Stimulated activated CD4-positive, alpha-beta T cell treated with anti-CD3 and anti-CD28 coated beads, TNF-alpha, amount 100 ng/mL, for 48 hours (primary cell): ENCODE measurements around the gene PDE6A.

ENCODE experiments used
- DNase-seq, 3 donors: peaks; one replicate each; pipeline ENCODE4 v3.0.0-alpha.2; 2020; ENCODE audit warnings: low read depth in 3 of 3

PDE6A gene

GRCh38 chr5:149944666-149945065 is at the start of gene PDE6A:
PDE6A (minus strand) TSS chr5:149944793; CDS start chr5:149944673, 120 bp downstream.
- DNase-seq: no peak

DNA sequence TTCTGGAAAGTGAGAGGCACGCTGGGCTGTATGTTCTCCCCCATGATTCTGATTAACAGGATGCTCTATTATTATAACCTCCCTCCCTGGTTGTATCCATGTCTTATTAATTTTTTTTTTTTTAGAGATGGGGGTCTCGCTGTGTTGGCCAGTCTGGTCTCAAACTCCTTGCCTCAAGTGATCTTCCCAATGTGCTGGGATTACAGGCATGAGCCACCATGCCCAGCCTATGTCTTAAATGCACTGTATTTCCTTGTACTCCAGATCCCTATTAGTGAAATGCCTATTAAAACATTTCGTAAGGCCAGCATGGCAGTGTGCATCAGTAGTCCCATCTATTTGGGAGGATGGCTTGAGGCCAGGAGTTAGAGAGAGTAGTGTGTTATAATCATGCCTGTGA is 48.9 kb upstream of the PDE6A start:
- no peak for DNase-seq

GRCh38 chr5:149990518-149991376 is 46.2 kb upstream of the PDE6A start:
- peak in 1 of 3 donors; percentile 52 for DNase-seq

DNA sequence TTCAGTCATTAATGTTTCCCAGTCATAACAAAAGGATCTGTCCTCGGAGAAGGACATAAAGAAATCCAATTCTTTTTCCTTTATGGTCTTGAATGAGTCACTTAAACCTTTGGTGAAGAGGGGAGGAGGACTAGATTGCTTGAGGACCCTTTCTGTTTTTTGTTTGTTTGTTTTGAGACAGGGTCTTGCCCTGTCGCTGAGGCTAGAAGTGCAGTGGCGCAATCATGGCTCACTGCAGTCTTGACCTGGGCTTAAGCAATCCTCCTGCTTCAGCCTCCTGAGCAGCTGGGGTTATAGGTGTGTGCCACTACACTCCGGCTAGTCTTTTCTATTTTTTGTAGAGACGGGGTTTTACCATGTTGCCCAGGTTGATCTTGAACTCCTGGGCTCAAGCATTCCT is 43.5 kb upstream of the PDE6A start:
- DNase-seq: no peak

DNA sequence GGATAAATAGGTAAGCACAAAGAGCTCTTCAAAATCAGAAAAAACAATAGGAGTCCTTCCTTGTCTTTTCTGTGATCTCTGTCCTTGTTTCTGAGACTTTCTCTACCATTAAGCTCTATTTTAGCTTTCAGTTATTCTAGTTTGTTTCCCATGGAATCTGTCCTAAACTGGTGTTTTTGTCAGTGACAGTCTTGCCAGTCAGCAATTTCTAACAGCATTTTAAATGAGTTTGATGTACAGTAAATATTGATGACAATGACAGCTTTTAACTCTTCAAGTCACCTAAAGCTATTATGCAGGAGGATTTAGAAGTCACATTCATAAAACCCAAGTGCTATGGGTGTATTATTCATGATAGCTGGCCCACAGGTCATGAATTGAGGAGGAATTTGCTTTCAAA is 37.9 kb upstream of the PDE6A start:
- no peak for DNase-seq

- DNase-seq: no peak
Measured at GRCh38 chr5:149981206-149981605, 36.6 kb upstream of the PDE6A start.

GRCh38 chr5:149979896-149980295 is 35.3 kb upstream of the PDE6A start:
- no peak for DNase-seq

- DNase-seq: no peak
Measured at GRCh38 chr5:149975409-149975808, 30.8 kb upstream of the PDE6A start.

DNA sequence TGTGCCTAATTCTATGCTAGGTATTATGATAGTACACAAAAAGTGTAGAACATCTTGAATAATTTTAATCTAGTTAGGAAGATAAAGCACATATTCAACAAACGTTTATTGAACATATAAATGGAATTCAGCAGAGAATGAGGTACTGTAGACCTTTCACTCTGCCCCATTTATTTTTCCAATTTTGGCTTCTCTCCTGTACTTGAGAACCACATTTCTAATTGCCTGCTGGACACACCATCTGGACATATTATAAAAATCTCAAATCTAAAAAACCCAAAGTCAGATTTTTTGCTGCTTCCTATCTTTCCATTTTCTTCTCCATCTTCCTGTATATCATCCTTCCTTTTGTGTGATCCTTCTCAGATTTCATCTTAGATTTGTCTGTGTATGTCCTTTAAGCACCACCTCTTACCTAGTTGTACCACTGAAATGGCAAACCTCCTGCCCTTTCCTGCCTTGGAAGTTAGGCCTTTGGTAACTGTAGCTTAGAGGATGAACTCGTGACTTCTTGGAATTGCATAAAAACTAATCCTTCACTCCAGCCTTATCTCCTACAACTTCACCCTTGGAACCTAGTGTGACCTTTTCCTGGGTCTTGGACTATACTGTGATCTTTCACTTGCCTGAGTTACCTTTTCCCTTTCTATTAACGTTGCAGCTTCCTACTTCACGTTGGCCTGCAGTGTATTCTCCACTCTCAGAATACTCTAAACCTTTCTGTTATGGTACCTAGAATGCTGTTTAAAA is 24.8 kb upstream of the PDE6A start:
- no peak for DNase-seq

DNA sequence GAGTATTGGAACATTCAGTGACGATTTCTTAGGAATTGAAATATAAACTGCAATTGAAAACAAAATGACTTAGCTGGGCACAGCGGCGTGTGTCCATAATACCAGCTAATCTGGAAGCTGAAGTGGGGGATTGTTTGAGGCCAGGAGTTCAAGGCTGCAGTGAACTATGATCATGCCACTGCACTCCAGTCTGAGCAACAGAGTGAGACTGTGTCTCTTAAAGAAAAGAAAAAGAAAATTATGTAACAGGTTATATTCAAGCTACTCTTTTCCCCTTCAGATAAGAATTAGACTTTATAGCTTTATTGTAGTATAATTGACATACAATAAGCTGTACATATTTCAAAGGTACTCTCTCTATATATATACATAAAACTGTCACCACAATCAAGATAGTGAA is 22.4 kb upstream of the PDE6A start:
- DNase-seq: no peak

DNA sequence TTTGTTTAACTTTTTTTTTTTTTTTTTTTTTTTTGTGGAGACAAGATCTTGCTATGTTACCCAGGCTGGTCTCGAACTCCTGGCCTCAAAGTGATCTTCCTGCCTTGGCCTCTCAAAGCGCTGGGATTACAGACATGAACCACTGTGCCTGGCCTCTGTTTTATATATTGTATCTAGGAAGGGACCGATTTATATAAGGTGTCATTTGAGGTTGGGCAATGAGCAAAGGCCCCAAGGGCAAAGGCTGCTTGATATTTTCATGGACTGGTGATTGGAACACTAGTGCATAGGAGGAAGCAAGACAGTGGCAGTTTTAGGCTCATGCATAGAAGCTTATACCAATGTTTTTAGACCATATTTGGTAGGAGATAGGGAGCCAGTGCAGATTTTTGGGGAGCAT is 19.1 kb upstream of the PDE6A start:
- DNase-seq: no peak

DNA sequence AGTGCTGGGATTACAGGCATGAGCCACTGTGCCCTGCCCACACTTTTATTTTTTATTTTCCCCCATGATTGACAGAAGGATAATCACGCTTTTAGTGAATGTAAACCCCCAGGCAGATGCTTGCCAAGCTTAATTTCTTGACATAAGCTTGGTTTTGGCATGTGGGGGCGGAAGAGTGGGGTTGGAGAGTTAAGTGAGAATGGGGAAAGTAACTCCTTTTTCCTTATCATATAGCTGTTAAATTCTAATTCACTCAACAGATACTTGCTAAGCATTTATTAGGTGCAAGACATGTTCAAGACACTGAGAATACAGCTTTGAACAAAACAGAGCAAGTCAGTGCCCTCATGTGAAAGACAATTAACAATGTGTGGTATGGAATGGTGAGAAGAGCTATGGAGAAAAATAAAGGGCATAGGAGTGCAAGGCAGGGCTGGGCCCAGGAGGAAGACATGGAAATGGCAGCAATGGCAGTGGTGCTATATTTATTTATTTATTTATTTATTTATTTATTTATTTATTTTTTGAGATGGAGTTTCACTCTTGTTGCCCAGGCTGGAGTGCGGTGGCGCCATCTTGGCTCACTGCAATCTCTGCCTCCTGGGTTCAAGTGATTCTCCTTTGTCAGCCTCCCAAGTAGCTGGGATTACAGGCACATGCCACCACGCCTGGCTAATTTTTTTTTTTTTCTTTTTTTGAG is 18.2 kb upstream of the PDE6A start:
- no peak for DNase-seq

GRCh38 chr5:149961957-149962409 is 17.4 kb upstream of the PDE6A start:
- DNase-seq: no peak

DNA sequence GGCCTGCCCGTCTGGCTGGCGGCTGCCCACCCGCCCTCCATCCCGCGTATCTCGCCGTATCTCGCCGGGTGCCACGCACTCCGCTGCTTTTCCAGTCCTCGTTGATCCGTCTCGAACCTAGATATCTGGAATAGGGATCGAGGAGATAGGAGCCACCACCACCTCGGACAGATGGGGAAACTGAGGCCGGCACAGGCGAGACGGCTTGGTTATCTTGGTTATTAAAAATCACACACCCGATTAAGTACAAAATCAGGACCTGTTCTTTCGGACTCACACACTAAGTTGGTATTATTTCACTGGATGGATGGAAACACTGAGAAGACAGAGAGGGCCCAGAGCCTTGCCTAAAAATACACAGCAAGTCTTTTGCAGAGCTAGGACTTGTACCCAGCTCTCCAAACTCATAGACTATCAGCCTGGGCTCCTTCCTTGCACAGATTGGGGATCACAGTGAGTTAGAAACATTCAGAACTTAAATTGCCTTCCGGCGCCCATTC is 16.6 kb upstream of the PDE6A start:
- no peak for DNase-seq

- peak; percentile 90 to 92 (median 90) for DNase-seq
Measured at GRCh38 chr5:149960272-149961185, 15.9 kb upstream of the PDE6A start, which contains the start of gene SLC26A2. SLC26A2 (plus strand) TSS chr5:149960758; CDS start chr5:149977653, 16,895 bp downstream.

DNA sequence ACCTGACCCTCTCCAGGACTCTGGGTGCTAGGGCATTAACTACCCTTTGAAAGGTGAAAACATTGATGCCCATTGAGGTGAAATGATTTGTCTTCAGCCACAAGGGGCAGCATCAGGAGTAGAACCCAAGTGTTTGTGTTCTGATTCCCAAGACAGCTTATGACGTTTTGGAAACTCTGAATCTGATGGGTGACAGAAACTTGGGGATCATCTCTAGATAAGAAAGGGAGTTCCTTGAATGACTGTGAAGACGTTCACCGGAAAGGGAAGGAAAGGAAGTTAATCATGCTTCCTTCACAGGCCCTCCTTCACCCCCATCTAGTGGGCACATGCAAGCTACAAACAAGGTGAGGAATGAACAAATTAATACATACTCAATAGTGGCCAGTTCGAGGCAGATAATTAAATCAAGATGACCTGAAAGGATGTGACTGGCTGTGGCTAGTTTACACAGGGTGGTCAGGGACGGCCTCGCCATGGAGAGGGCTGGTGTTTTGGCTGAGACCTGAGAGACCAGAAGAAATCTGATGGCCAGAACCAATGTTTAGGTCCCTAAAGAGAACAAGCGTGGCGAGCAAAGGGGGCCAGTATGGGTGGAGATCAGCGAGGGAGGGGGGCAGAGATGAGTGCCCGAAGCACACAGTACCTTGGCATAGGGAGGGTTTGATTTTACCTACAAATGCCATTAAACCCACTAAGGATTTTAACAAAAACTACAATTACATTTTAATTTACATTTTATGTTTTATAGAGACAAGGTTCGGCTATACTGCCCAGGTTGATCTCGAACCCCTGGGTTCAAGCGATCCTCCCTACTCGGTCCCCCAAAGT is 15.0 kb upstream of the PDE6A start:
- peak; percentile 23 to 41 (median 24) for DNase-seq

DNA sequence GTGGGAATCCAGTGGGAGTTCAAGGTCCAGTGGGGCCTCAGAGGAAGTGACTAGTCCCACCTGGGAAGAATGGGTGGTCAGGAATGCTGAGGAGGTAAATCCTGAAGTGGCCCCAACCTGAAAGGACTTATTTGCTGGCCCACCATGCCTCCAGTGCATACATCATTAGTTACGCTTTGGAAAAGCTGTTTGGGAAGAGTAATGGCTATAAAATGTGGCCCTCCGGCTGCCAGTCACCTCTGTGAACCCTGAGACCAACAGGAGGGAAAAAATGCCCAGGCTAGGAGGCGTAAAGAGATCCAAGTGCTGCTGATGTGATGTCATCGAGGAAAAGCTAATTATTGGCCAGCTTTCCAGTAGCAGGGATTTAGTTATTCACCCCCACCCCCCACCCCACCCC is 13.3 kb upstream of the PDE6A start:
- no peak for DNase-seq

DNA sequence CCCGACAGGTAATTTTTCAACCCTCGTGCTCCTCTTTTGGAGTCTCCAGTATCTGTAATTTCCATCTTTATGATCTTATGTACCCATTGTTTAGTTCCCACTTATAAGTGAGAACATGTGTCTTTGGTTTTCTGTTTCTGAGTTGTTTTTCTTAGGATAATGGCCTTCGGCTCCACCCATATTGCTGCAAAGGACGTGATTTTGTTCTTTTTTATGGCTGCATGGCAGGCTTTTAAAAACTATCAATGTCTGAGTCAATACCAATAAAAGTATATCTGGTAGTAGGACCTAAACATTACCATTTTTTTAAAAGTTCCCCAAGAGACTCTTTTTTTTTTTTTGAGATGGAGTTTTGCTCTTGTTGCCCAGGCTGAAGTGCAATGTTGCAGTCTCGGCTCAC is 12.1 kb upstream of the PDE6A start:
- DNase-seq: no peak

DNA sequence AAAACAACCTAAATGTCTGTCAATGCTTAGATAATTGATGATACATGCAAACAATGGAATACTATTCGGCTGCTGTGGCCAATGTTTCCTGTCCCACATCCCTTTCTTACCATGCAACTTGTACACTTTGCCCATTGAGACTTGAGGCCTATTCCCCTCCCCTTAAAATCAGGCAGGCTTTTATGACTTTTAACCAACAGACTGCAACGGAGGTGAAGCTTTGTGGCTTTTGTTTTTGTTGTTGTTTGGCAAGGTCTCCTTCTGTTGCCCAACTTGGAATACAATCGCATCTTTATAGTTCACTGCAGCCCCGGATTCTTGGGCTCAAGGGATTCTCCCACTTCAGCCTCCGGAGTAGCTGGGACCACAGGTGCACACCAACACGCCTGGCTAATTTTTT is 10.2 kb upstream of the PDE6A start:
- DNase-seq: no peak
